ENCODE data around the gene S1PR4. TPM values are rescaled to one million over a fixed set of nuclear protein-coding genes. Genes with fewer than 3 reads are reported as not detected.
A peak's percentile ranks its signal among the peaks of the same experiment; 100 is the strongest.

Gene S1PR4
- total RNA-seq: not detected
- not detected for polyA plus RNA-seq (2013, experiment 1 of 2)
- not detected for polyA plus RNA-seq (2013, experiment 2 of 2)
- long read RNA-seq, experiment 1: 0 reads
- long read RNA-seq, experiment 2: 0 reads
- long read RNA-seq, experiment 3: 0 reads
- long read RNA-seq, experiment 4: 0 reads

GRCh38 chr19:3178377-3178972 lies at the start of gene S1PR4:
TSS of gene S1PR4 (plus strand) at chr19:3178769. CDS start at chr19:3178793, 24 bp downstream.
- H3K27me3 Mint-ChIP-seq (ENCODE audit: insufficient read depth): no peaks in the 10 kb centered on the region

DNA sequence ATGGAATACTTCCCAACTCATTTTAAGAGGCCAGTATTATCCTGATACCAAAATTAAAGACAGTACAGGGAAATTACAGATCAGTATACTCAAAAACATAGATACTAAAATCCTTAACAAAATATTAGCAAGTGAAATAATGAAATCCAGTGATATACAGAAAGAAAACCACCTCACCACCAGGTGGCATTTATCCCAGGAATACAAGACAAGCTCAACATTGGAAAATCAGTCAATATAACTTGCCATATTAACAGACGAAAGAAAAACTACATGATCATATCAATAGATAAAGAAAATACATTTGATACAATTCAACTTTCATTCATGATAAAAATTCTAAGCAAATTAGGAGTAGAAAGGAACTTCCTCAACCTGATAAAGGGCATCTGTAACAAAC lies 49.5 kb upstream of the S1PR4 start:
- no CpG with 5 or more reads among the region's 1 CpG for WGBS, 2 experiments (ENCODE audit: insufficient coverage in 1 of 2, insufficient read length in 1 of 2)
- H3K9me3 ChIP-seq (ENCODE audit: control insufficient read depth, low read length): no peaks in the 10 kb centered on the region
- no peaks in the 10 kb centered on the region for H3K27me3 ChIP-seq (ENCODE audit: control insufficient read depth, insufficient read depth, low read length, poor library complexity, severe bottlenecking)
- no peaks in the 10 kb centered on the region for H3K9me3 Mint-ChIP-seq
- no peak overlapping the region for H3K4me3 Mint-ChIP-seq
- H3K4me1 ChIP-seq (ENCODE audit: control insufficient read depth, insufficient read depth, low read length): no peaks in the 10 kb centered on the region
- no peak overlapping the region for H3K4me3 ChIP-seq (ENCODE audit: low read length)
- DNase-seq: peak; percentile 34
- no peak overlapping the region for H3K27ac ChIP-seq (ENCODE audit: low read depth, low read length)
- no peak overlapping the region for H3K27ac Mint-ChIP-seq
- TF ChIP-seq, protein P1, sequence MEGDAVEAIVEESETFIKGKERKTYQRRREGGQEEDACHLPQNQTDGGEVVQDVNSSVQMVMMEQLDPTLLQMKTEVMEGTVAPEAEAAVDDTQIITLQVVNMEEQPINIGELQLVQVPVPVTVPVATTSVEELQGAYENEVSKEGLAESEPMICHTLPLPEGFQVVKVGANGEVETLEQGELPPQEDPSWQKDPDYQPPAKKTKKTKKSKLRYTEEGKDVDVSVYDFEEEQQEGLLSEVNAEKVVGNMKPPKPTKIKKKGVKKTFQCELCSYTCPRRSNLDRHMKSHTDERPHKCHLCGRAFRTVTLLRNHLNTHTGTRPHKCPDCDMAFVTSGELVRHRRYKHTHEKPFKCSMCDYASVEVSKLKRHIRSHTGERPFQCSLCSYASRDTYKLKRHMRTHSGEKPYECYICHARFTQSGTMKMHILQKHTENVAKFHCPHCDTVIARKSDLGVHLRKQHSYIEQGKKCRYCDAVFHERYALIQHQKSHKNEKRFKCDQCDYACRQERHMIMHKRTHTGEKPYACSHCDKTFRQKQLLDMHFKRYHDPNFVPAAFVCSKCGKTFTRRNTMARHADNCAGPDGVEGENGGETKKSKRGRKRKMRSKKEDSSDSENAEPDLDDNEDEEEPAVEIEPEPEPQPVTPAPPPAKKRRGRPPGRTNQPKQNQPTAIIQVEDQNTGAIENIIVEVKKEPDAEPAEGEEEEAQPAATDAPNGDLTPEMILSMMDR (conservative IDR thresholded peaks at IDR 0.05): peak; percentile 75
- H3K36me3 ChIP-seq (ENCODE audit: control insufficient read depth, insufficient read depth, low read length): no peaks in the 10 kb centered on the region
- H3K9ac ChIP-seq (ENCODE audit: extremely low read depth, low read length, poor library complexity, severe bottlenecking): no peak overlapping the region
- H3K36me3 Mint-ChIP-seq (ENCODE audit: low read depth): no peaks in the 10 kb centered on the region
- H3K4me1 Mint-ChIP-seq: peaks cover 3% of the 10 kb centered on the region
- H3K27me3 Mint-ChIP-seq (ENCODE audit: insufficient read depth): no peaks in the 10 kb centered on the region

More at GRCh38 chr19:3178377-3178972, at the start of gene S1PR4:
- Mint-ChIP-seq H3K4me3 (no peak within 1 kb of the TSS), H3K9me3 (no peaks in the 10 kb centered on the region), H3K27ac (no peak within 1 kb of the TSS), H3K4me1 (no peaks in the 10 kb centered on the region), H3K36me3 (ENCODE audit: low read depth) (no peaks in the 10 kb centered on the region)
- no peaks in the 10 kb centered on the region for H3K27me3 ChIP-seq (ENCODE audit: control insufficient read depth, insufficient read depth, low read length, poor library complexity, severe bottlenecking)
- H3K9me3 ChIP-seq (ENCODE audit: control insufficient read depth, low read length): no peaks in the 10 kb centered on the region
- no peak within 1 kb of the TSS for H3K27ac ChIP-seq (ENCODE audit: low read depth, low read length)
- TF ChIP-seq, protein P1 (conservative IDR thresholded peaks at IDR 0.05): no peak
- 92 to 99% methylated on average over 14 to 42 of the region's 42 CpGs for WGBS, 2 experiments (ENCODE audit: insufficient coverage in 1 of 2, insufficient read length in 1 of 2)
- no peak within 1 kb of the TSS for H3K9ac ChIP-seq (ENCODE audit: extremely low read depth, low read length, poor library complexity, severe bottlenecking)
- H3K36me3 ChIP-seq (ENCODE audit: control insufficient read depth, insufficient read depth, low read length): no peaks in the 10 kb centered on the region
- no peak for DNase-seq
- no peak within 1 kb of the TSS for H3K4me3 ChIP-seq (ENCODE audit: low read length)
- H3K4me1 ChIP-seq (ENCODE audit: control insufficient read depth, insufficient read depth, low read length): no peaks in the 10 kb centered on the region

- H3K36me3 ChIP-seq (ENCODE audit: control insufficient read depth, insufficient read depth, low read length): no peaks in the 10 kb centered on the region
- H3K36me3 Mint-ChIP-seq (ENCODE audit: low read depth): no peaks in the 10 kb centered on the region
- H3K4me3 Mint-ChIP-seq: no peak overlapping the region
Measured at GRCh38 chr19:3131168-3131567, 47.4 kb upstream of the S1PR4 start.

More at GRCh38 chr19:3131168-3131567, 47.4 kb upstream of the S1PR4 start:
- Histone ChIP-seq H3K27ac (ENCODE audit: low read depth, low read length) (no peak overlapping the region), H3K4me1 (ENCODE audit: control insufficient read depth, insufficient read depth, low read length) (no peaks in the 10 kb centered on the region), H3K27me3 (ENCODE audit: control insufficient read depth, insufficient read depth, low read length, poor library complexity, severe bottlenecking) (no peaks in the 10 kb centered on the region), H3K4me3 (ENCODE audit: low read length) (no peak overlapping the region), H3K9ac (ENCODE audit: extremely low read depth, low read length, poor library complexity, severe bottlenecking) (no peak overlapping the region), H3K9me3 (ENCODE audit: control insufficient read depth, low read length) (no peaks in the 10 kb centered on the region)
- WGBS, 2 experiments (ENCODE audit: insufficient coverage in 1 of 2, insufficient read length in 1 of 2): 95 to 99% methylated on average over 13 to 24 of the region's 24 CpGs
- Mint-ChIP-seq H3K9me3 (no peaks in the 10 kb centered on the region), H3K27me3 (ENCODE audit: insufficient read depth) (no peaks in the 10 kb centered on the region), H3K27ac (no peak overlapping the region), H3K4me1 (peaks cover 3% of the 10 kb centered on the region)
- TF ChIP-seq, protein P1 (conservative IDR thresholded peaks at IDR 0.05): no peak
- peak; percentile 30 for DNase-seq

All from endodermal cell (in vitro differentiated cells).